Measurements from ENCODE around the gene MRPL34.

DNA sequence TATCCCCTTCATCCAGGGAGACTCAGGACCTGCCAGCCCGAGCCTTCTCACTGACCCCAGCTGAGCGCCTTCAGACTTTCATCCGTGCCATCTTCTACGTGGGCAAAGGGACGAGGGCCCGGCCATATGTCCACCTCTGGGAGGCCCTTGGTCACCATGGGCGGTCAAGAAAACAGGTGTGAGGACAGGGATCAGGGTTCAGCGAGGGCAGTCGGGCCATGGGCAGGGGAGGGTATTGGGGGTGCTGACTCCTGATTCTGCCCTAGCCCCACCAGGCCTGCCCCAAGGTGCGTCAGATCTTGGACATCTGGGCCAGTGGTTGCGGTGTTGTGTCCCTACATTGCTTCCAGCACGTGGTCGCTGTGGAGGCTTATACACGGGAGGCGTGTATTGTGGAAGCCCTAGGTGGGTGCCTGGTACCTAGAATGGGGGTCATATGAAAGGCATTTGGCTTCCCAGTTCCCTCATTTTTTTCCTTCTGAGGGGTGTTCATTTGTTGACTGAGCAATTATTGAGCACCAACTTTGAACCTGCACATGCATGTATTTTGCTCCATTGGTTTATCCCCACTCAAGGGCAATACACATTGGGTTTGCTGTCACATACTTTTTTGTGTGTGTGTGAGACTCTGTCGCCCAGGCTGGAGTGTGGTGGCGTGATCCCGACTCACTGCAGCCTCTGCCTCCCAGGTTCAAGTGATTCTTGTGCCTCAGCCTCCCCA is 20.1 kb upstream of the MRPL34 start:
- TF ChIP-seq CTCF (IDR thresholded peaks at IDR 0.05) (no peak), PBX3 (IDR thresholded peaks at IDR 0.05) (no peak), REST (IDR thresholded peaks at IDR 0.05; ENCODE audit: low read depth, low read length) (no peak), MAX (IDR thresholded peaks at IDR 0.05; ENCODE audit: low read depth) (no peak), POLR2AphosphoS5 (IDR thresholded peaks at IDR 0.05; ENCODE audit: low read depth, low read length) (no peak), EZH2phosphoT487 (IDR thresholded peaks at IDR 0.05; ENCODE audit: borderline replicate concordance, low read depth) (no peak), MXI1 (IDR thresholded peaks at IDR 0.05; ENCODE audit: low read depth, low read length) (no peak), EP300 (IDR thresholded peaks at IDR 0.05; ENCODE audit: borderline replicate concordance in 1 of 2, low read depth in 1 of 2, low read length in 1 of 2) (no peak), CHD2 (IDR thresholded peaks at IDR 0.05; ENCODE audit: low read length, partially characterized antibody) (no peak), RAD21 (IDR thresholded peaks at IDR 0.05; ENCODE audit: low read length) (no peak)

All from SK-N-SH (cell line).